Thyroid gland (tissue), 4 donors: Measurements from ENCODE around the gene SUPT3H.

Experiments
- CTCF ChIP-seq, 6 experiments: fragments of 200-600 bp in 3 of 6; fragments of 450-650 bp in 3 of 6; sonication (generic) in 3 of 6; IDR thresholded peaks; one replicate each; pipeline ENCODE4 v1.5.1; 2016 to 2019; ENCODE audit warnings: antibody characterized with exemption in 6 of 6, mild to moderate bottlenecking in 2 of 6, inconsistent platforms in 1 of 6, moderate library complexity in 1 of 6
- POLR2A ChIP-seq, 2 donors: fragments of 450-650 bp; IDR thresholded peaks; one replicate each; pipeline ENCODE4 v1.6.1; 2017; ENCODE audit warnings: antibody characterized with exemption in 2 of 2, mild to moderate bottlenecking in 2 of 2, moderate library complexity in 1 of 2

- TF ChIP-seq CTCF (IDR thresholded peaks at IDR 0.05) (no peak), POLR2A (IDR thresholded peaks at IDR 0.05) (no peak)
Measured at GRCh38 chr6:45416700-45417099, 39.0 kb upstream of the SUPT3H start.
